Measurements from ENCODE around the gene DCLRE1B.

DCLRE1B gene

GRCh38 chr1:113949007-113949406 lies 43.9 kb downstream of the DCLRE1B start:
- DNase-seq, result peak; percentile 2

GRCh38 chr1:113950908-113951307 lies 45.8 kb downstream of the DCLRE1B start:
- DNase-seq, result no peak

GRCh38 chr1:113951719-113952118 lies 46.6 kb downstream of the DCLRE1B start:
- DNase-seq, result no peak

- no peak for DNase-seq
These were observed 52.9 kb downstream of the DCLRE1B start for GRCh38 chr1:113957984-113958383.

- DNase-seq, result no peak
These were observed 53.6 kb downstream of the DCLRE1B start for GRCh38 chr1:113958691-113959090.

GRCh38 chr1:113963281-113963906 lies 58.3 kb downstream of the DCLRE1B start:
- no peak for DNase-seq

Measured in NCI-H446 treated with DMSO at 0.1 percent for 48 hours (cell line).